ENCODE measurements around the gene GCM1. TPM values are rescaled to one million over a fixed set of nuclear protein-coding genes. Genes with fewer than 3 reads are reported as not detected.
A peak's percentile ranks its signal among the peaks of the same experiment; 100 is the strongest.
"Not testable (repeated sequence)": the region's sequence is repeated elsewhere in the genome, so short reads cannot be mapped to it uniquely, and the experiment has no call there.

GCM1 gene, protein sequence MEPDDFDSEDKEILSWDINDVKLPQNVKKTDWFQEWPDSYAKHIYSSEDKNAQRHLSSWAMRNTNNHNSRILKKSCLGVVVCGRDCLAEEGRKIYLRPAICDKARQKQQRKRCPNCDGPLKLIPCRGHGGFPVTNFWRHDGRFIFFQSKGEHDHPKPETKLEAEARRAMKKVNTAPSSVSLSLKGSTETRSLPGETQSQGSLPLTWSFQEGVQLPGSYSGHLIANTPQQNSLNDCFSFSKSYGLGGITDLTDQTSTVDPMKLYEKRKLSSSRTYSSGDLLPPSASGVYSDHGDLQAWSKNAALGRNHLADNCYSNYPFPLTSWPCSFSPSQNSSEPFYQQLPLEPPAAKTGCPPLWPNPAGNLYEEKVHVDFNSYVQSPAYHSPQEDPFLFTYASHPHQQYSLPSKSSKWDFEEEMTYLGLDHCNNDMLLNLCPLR
- total RNA-seq, result not detected

DNA sequence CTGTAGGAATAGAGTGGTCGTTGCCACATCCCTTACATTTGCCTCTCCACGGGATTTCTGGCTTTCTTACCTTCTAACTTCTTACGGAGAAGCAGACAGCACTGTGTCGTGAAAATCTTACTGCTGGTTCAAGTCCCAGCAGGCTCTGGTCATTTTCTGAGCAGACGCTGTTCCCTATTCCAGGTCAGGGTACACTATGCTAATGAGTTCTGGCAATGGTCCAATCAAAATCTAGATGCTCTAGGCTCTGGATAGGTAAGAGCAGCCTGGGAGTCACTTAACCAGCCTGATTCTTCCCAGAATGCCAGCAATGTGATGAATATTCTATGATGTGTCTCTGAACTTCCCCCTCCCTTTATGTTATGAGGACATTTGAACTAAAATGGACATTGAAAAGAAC, at the start of gene GCM1:
GCM1 (minus strand) TSS at position 158 of the 400 bp plus-strand sequence. CDS start 3,209 bp downstream, outside the sequence.
- no peak for DNase-seq

GRCh38 chr6:53197553-53197952, 48.9 kb upstream of the GCM1 start:
- DNase-seq, result no peak

- DNase-seq, result no peak
Measured at GRCh38 chr6:53195048-53195447, 46.4 kb upstream of the GCM1 start.

- no peak for DNase-seq
Measured at GRCh38 chr6:53192682-53193188, 44.1 kb upstream of the GCM1 start.

DNA sequence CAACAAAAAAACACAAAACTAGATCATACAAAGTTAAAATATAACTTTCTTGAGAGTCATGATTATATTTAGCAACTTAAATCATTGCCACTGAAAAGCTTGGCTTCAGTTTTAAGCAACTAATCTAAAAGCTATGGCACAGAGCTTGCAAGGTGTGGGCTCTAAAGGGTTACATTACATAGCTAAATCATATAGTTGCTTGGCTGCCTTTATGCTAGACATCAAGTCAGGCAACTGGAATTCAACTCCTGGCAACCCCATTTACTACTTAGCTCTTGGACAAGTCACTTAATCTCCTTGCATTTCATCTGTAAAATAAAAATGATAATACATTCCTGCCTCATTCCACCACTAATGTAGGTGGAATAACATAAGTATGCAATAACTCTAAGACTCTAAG, 40.9 kb upstream of the GCM1 start:
- DNase-seq, result no peak

DNA sequence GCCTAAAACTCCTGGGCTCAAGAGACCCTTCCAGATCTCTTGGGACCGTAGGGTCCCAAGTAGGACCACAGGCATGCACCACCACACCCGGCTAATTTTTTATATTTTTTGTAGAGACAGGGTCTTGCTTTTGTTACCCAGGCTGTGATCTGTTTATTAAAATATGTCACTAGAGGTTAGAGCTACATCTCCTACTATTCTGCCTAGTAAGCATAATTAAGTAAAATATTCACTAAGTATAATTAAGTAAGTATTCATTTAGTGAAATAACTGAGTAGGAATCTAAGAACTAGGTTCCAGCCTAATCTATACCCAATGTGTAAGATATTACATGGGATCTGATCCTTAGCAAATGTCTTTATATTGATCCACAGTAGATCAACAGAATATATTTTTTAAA, 40.2 kb upstream of the GCM1 start:
- no peak for DNase-seq

DNA sequence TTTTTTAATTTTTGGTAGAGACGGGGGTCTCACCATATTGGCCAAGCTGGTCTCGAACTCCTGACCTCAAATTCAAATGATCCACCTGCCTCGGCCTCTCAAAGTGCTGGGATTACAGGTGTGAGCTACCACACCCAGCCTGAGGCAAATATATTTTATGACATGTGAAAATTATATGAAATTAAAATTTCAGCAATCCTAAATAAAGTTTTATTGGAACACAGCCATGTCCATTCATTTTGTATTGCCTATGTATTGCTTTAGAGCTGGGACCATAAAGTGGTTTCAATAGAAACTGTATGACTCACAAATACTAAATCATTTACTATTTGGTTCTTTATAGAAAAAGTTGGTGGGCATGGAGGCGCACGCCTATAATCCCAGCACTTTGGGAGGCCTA, 32.0 kb upstream of the GCM1 start:
- no peak for DNase-seq

GRCh38 chr6:53179961-53180651, 31.5 kb upstream of the GCM1 start:
- DNase-seq, result peak; percentile 8

GRCh38 chr6:53178837-53179432, 30.3 kb upstream of the GCM1 start:
- no peak for DNase-seq

GRCh38 chr6:53175027-53175426, 26.4 kb upstream of the GCM1 start:
- DNase-seq, result no peak

DNA sequence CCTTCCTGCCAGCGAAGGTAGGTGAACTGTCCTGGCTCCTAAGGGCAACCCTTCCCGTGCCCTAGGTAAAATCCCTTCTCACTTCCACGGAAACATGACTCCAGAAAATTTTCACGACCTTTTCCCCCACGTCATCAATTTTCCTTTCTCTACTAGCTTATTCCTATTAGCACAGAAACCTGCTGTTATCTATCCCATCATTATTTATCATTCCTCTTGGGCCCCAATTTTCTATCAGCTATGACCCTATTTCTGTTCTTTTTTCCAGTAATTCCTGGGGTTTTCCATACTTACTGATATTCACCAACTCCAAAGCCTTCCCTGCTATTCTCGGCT, 23.8 kb upstream of the GCM1 start:
- DNase-seq, result no peak

DNA sequence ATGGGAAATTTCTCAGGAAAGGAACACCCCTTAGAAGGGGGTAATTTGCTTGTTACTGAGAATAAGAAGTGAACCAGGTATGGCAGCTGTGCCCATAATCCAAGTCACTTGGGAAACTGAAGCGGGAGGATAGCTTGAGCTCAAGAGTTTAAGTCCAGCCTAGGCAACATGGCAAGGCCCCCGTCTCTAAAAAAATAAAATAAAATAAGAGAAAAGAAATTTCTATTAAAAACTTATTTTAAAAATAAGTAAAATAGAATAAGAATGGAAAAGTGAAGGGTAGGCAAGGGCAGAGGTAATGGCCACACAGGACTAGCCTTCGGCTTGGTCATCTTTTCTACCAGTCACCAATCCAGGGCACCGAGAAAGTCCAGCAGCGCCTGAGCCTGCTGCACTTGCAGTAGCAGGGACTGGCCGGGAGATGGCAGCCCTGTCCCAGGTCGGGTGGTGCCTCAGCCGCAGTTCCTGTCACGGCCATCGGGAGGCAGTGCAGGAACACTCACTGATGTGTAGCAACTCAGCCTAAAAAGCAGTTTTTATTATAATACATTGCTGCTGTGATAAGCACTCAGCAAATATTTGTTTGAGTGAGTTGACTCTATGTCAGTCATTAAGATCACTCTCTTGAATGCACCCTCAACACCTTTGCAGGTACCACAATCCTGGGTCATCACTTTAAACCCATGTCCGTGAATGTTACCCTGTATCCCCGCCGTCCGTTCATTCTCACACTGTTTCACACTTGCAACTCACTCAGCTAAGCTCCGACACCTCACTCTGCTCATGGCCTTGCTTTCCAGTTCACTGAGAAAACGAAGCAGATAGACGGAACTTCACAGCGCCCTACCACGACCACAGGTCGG, 23.2 kb upstream of the GCM1 start:
- DNase-seq, result peak; percentile 92

GRCh38 chr6:53168516-53169267, 20.1 kb upstream of the GCM1 start:
- no peak for DNase-seq

DNA sequence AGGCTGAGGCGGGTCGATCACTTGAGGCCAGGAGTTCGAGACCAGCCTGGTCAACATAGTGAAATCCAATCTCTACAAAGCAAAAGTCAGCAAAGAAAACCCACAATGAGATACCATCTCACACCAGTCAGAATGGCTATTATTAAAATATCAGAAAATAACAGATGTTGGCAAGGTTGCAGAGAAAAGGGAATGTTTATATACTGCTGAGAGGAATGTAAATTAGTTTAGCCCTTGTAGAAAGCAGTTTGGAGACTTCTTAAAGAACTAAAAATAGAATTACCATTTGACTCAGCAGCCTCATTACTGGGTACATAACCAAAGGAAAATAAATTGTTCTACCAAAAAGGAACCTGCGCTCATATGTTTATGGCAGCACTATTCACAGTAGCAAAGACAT, 16.7 kb upstream of the GCM1 start:
- no peak for DNase-seq

DNA sequence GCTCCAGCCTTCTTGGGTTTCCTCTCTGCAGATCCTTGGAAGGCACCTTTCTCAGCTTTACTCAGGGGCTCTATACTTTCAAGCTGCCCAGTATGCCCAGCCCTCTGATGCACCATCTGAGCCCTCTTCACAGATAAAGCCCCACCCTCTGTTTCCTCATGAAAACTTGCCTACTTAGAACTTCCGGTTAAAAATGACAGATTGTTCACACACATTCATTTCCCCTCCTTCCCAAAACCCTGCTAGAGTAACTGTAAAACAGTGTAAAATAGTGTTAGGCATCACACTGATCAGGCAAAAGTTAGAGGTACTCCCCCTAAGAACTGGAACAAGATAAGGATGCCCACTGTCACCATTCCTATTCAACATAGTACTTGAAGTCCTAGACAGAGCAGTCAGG, 14.0 kb upstream of the GCM1 start:
- no peak for DNase-seq

GRCh38 chr6:53161481-53162009, 12.9 kb upstream of the GCM1 start:
- DNase-seq, result no peak

GRCh38 chr6:53159558-53159957, 10.9 kb upstream of the GCM1 start:
- DNase-seq, result no peak

- not testable (repeated sequence) for DNase-seq
Measured at GRCh38 chr6:53158076-53158475, 9.4 kb upstream of the GCM1 start.

- DNase-seq, result not testable (repeated sequence)
Measured at GRCh38 chr6:53155279-53155678, 6.6 kb upstream of the GCM1 start.

DNA sequence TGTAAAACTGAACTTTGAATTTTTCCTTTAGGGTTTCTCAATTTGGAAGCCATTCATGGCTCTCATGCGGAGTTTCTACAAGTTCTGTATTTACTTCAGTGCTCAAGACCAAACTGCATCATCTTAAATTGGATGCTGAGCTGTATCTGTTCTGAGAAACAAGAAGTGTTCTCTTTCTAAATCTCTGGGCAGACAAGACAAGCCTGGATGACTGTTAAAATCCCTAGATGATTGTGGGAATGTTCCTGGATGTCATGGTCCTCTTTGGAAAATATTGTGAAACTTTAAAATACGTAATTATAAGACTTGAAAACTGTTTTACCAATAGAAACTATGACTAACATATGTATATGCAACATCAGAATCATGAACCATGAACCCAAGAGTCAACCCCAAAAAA, 6.2 kb upstream of the GCM1 start:
- no peak for DNase-seq

GRCh38 chr6:53154071-53154470, 5.4 kb upstream of the GCM1 start:
- no peak for DNase-seq

GRCh38 chr6:53152576-53152975, 3.9 kb upstream of the GCM1 start:
- DNase-seq, result no peak

Measured in effector CD4-positive, alpha-beta T cell (primary cell).